GM19328 (cell line): ENCODE data around the gene TMEM203.

Experiments used
- ATAC-seq: cut with Tn5 transposase; IDR thresholded peaks from one replicate; pipeline ENCODE4 v1.9.1; 2021; ENCODE audit warnings: mild to moderate bottlenecking, moderate library complexity; ENCODE audit not compliant: unreplicated experiment

Gene TMEM203

GRCh38 chr9:137167747-137168572 is 37.5 kb downstream of the TMEM203 start:
- ATAC-seq: no peak

GRCh38 chr9:137167277-137167746 is 38.1 kb downstream of the TMEM203 start:
- no peak for ATAC-seq

GRCh38 chr9:137166380-137167229 is 38.8 kb downstream of the TMEM203 start:
- no peak for ATAC-seq

GRCh38 chr9:137165250-137165836 is 40.1 kb downstream of the TMEM203 start:
- no peak for ATAC-seq

- ATAC-seq: no peak
These were observed 40.8 kb downstream of the TMEM203 start for GRCh38 chr9:137164370-137165249.

GRCh38 chr9:137163805-137164204 is 41.6 kb downstream of the TMEM203 start:
- no peak for ATAC-seq

GRCh38 chr9:137163365-137163715 is 42.1 kb downstream of the TMEM203 start:
- ATAC-seq: no peak

GRCh38 chr9:137162505-137163364 is 42.7 kb downstream of the TMEM203 start:
- no peak for ATAC-seq

GRCh38 chr9:137161558-137162486 is 43.6 kb downstream of the TMEM203 start:
- no peak for ATAC-seq

GRCh38 chr9:137160716-137161557 is 44.5 kb downstream of the TMEM203 start:
- ATAC-seq: no peak

GRCh38 chr9:137160054-137160425 is 45.4 kb downstream of the TMEM203 start:
- ATAC-seq: no peak

GRCh38 chr9:137159105-137160053 is 46.1 kb downstream of the TMEM203 start:
- no peak for ATAC-seq

GRCh38 chr9:137158625-137159024 is 46.8 kb downstream of the TMEM203 start:
- no peak for ATAC-seq

- ATAC-seq: no peak
These were observed 47.6 kb downstream of the TMEM203 start for GRCh38 chr9:137157618-137158415.

- ATAC-seq: no peak
These were observed 48.7 kb downstream of the TMEM203 start for GRCh38 chr9:137156567-137157375.
